Adrenal gland (tissue), 5 donors: ENCODE data around the gene SPARC.

ENCODE experiments used
- POLR2A ChIP-seq, 2 donors: fragments of 450-650 bp; IDR thresholded peaks; one replicate each; pipeline ENCODE4 v1.6.1; 2017; ENCODE audit warnings: antibody characterized with exemption in 2 of 2, mild to moderate bottlenecking in 2 of 2, moderate library complexity in 1 of 2
- TF ChIP-seq, protein P1 (sequence below), 6 experiments: fragments of 450-650 bp in 4 of 6; fragments of 200-600 bp in 2 of 6; sonication (generic) in 1 of 6; IDR thresholded peaks; 1 replicate in 5 of 6; 2 replicates in 1 of 6; pipeline versions ENCODE4 v1.5.1 to v1.8.0; 2016 to 2021; ENCODE audit warnings: antibody characterized with exemption in 6 of 6, mild to moderate bottlenecking in 2 of 6, moderate library complexity in 1 of 6
- donor health status: DM: no; HTN: no; CAD: no.

DNA sequence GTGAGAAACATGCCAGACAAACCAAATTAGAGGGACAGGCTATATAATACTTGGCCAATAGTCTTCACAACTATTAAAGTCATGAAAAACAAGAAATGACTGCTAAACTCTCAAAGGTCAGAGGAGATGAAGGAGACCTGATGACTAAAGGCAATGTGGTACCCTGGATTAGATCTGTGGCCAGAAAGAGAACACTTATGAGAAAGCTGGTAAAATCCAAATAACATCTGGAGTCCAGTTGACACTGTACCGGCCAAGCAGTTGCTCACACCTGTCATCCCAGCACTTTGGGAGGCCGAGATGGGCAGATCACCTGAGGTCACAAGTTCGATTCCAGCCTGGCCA, 47.3 kb upstream of the SPARC start:
- TF ChIP-seq, protein P1, sequence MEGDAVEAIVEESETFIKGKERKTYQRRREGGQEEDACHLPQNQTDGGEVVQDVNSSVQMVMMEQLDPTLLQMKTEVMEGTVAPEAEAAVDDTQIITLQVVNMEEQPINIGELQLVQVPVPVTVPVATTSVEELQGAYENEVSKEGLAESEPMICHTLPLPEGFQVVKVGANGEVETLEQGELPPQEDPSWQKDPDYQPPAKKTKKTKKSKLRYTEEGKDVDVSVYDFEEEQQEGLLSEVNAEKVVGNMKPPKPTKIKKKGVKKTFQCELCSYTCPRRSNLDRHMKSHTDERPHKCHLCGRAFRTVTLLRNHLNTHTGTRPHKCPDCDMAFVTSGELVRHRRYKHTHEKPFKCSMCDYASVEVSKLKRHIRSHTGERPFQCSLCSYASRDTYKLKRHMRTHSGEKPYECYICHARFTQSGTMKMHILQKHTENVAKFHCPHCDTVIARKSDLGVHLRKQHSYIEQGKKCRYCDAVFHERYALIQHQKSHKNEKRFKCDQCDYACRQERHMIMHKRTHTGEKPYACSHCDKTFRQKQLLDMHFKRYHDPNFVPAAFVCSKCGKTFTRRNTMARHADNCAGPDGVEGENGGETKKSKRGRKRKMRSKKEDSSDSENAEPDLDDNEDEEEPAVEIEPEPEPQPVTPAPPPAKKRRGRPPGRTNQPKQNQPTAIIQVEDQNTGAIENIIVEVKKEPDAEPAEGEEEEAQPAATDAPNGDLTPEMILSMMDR (IDR thresholded peaks at IDR 0.05) = no peak
- no peak for TF ChIP-seq POLR2A (IDR thresholded peaks at IDR 0.05)
